SK-N-SH treated with all-trans-retinoic acid at 6 μM for 48 hours (cell line): ENCODE data around the gene GRK4.

Experiments used
- ATAC-seq: fragments of 200-7000 bp; cut with Tn5 transposase; 3 replicates; pipeline ENCODE4 v1.9.1; 2020; ENCODE audit warnings: mild to moderate bottlenecking, moderate library complexity
- ARNTL ChIP-seq: fragments of 450-650 bp; formaldehyde crosslinking; IDR thresholded peaks from 2 replicates; pipeline ENCODE4 v1.5.0; 2020; ENCODE audit warnings: low read depth, mild to moderate bottlenecking, moderate library complexity, borderline replicate concordance
- BACH2 ChIP-seq: fragments of 250-450 bp; sonication (Bioruptor Pico); IDR thresholded peaks from 2 replicates; pipeline ENCODE4 v1.9.0; 2021; ENCODE audit warnings: mild to moderate bottlenecking, borderline replicate concordance
- CSDC2 ChIP-seq: fragments of 250-450 bp; sonication (Bioruptor Pico); IDR thresholded peaks from 2 replicates; pipeline ENCODE4 v1.5.0; 2020; ENCODE audit warnings: mild to moderate bottlenecking, moderate library complexity
- ESRRG ChIP-seq: fragments of 250-450 bp; sonication (Bioruptor Pico); IDR thresholded peaks from 2 replicates; pipeline ENCODE4 v1.6.1; 2021; ENCODE audit warnings: mild to moderate bottlenecking
- GLIS3 ChIP-seq: fragments of 250-450 bp; sonication (Bioruptor Pico); IDR thresholded peaks from 2 replicates; pipeline ENCODE4 v1.5.0; 2020; ENCODE audit warnings: mild to moderate bottlenecking, moderate library complexity
- ISL1 ChIP-seq: fragments of 250-450 bp; sonication (Bioruptor Pico); IDR thresholded peaks from 2 replicates; pipeline ENCODE4 v2.1.2; 2022; ENCODE audit warnings: mild to moderate bottlenecking, moderate library complexity
- OSR1 ChIP-seq: fragments of 250-450 bp; sonication (Bioruptor Pico); IDR thresholded peaks from 2 replicates; pipeline ENCODE4 v1.8.0; 2022; ENCODE audit warnings: moderate library complexity, mild to moderate bottlenecking, inconsistent platforms
- PPARA ChIP-seq: fragments of 250-450 bp; sonication (Bioruptor Pico); IDR thresholded peaks from 2 replicates; pipeline ENCODE4 v1.5.0; 2020; ENCODE audit warnings: mild to moderate bottlenecking, borderline replicate concordance
- RARB ChIP-seq: fragments of 250-450 bp; sonication (Bioruptor Pico); IDR thresholded peaks from 2 replicates; pipeline ENCODE4 v1.8.0; 2021; ENCODE audit warnings: mild to moderate bottlenecking, moderate library complexity
- SNAI2 ChIP-seq: fragments of 250-450 bp; sonication (Bioruptor Pico); IDR thresholded peaks from 2 replicates; pipeline ENCODE4 v1.5.0; 2020; ENCODE audit warnings: mild to moderate bottlenecking, moderate library complexity
- TCF4 ChIP-seq: fragments of 250-450 bp; sonication (Bioruptor Pico); IDR thresholded peaks from 2 replicates; pipeline ENCODE4 v1.8.0; 2021; ENCODE audit warnings: mild to moderate bottlenecking, moderate library complexity, borderline replicate concordance
- TOX ChIP-seq: fragments of 250-450 bp; sonication (Bioruptor Pico); IDR thresholded peaks from 2 replicates; pipeline ENCODE4 v1.8.0; 2021; ENCODE audit warnings: mild to moderate bottlenecking, moderate library complexity, borderline replicate concordance
- ZC3H10 ChIP-seq: fragments of 250-450 bp; sonication (Bioruptor Pico); IDR thresholded peaks from 2 replicates; pipeline ENCODE4 v1.5.1; 2021; ENCODE audit warnings: mild to moderate bottlenecking, moderate library complexity
- ZFP3 ChIP-seq: fragments of 250-450 bp; sonication (Bioruptor Pico); IDR thresholded peaks from 2 replicates; pipeline ENCODE4 v1.5.0; 2020; ENCODE audit warnings: mild to moderate bottlenecking, moderate library complexity
- ZFP30 ChIP-seq: fragments of 450-650 bp; formaldehyde crosslinking; IDR thresholded peaks from 2 replicates; pipeline ENCODE4 v1.5.0; 2022; ENCODE audit warnings: mild to moderate bottlenecking, moderate library complexity
- ZNF70 ChIP-seq: fragments of 450-650 bp; formaldehyde crosslinking; IDR thresholded peaks from 2 replicates; pipeline ENCODE4 v1.5.0; 2020; ENCODE audit warnings: mild to moderate bottlenecking, moderate library complexity
- ZNF8 ChIP-seq: fragments of 450-650 bp; formaldehyde crosslinking; IDR thresholded peaks from 2 replicates; pipeline ENCODE4 v1.5.0; 2020; ENCODE audit warnings: mild to moderate bottlenecking, moderate library complexity
- TF ChIP-seq, protein P1 (sequence below): fragments of 250-450 bp; sonication (Bioruptor Pico); IDR thresholded peaks from 2 replicates; pipeline ENCODE4 v1.5.1; 2020; ENCODE audit warnings: low read depth, mild to moderate bottlenecking, moderate library complexity
- TF ChIP-seq, protein P2 (sequence below): fragments of 250-450 bp; sonication (Bioruptor Pico); IDR thresholded peaks from 2 replicates; pipeline ENCODE4 v1.8.0; 2020; ENCODE audit warnings: mild to moderate bottlenecking, moderate library complexity, borderline replicate concordance
- TF ChIP-seq, protein P3 (sequence below): fragments of 250-450 bp; sonication (Bioruptor Pico); IDR thresholded peaks from 2 replicates; pipeline ENCODE4 v1.8.0; 2021; ENCODE audit warnings: low read depth, mild to moderate bottlenecking, moderate library complexity, borderline replicate concordance
- TF ChIP-seq, protein P4 (sequence below): fragments of 250-450 bp; sonication (Bioruptor Pico); IDR thresholded peaks from 2 replicates; pipeline ENCODE4 v1.5.1; 2021; ENCODE audit warnings: mild to moderate bottlenecking, moderate library complexity

GRK4 gene

DNA sequence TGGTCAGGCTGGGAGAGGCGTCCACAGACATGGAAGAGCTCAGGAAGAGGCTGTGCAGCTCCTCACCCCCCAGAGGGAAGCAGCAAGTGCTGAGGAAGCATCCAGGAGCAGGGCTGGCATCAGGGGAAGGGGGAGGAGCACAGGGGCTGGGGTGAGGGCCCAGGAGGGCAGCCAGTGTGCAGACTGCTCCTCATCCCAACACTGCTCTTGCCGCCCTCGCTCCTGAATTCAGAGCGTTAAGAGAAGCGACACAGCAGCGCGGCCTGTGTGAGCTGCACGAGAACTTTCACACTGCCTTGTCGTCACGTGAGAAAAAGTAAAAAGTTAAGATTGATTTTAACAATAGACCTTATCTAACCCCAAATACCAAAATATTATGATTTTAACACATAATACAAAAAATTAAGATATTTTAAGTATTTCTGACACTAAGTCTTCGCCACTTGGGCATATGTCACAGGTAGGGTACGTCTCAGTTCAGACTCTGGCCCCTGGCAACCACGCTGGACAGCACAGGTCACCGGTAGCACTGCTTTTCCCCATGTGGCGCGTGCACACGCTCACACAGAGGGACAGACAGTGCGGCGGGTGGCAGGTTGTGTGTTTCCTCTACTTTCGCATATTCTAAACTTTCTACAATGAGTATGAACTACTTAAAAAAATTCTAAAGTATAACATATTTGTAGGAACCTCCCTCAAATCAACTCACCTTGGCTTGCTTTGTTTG is 19.8 kb upstream of the GRK4 start:
- peak; percentile 6 for ATAC-seq
- TF ChIP-seq CSDC2 (no peak), RARB (CRISPR knock-in tag) (no peak), OSR1 (CRISPR knock-in tag) (no peak), ARNTL (CRISPR knock-in tag) (no peak), ZC3H10 (no peak), ISL1 (no peak), SNAI2 (CRISPR knock-in tag) (no peak), ZFP3 (CRISPR knock-in tag) (no peak)
- TF ChIP-seq, protein P1, sequence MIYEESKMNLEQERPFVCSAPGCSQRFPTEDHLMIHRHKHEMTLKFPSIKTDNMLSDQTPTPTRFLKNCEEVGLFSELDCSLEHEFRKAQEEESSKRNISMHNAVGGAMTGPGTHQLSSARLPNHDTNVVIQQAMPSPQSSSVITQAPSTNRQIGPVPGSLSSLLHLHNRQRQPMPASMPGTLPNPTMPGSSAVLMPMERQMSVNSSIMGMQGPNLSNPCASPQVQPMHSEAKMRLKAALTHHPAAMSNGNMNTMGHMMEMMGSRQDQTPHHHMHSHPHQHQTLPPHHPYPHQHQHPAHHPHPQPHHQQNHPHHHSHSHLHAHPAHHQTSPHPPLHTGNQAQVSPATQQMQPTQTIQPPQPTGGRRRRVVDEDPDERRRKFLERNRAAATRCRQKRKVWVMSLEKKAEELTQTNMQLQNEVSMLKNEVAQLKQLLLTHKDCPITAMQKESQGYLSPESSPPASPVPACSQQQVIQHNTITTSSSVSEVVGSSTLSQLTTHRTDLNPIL (CRISPR knock-in tag), result no peak
- TF ChIP-seq, protein P2, sequence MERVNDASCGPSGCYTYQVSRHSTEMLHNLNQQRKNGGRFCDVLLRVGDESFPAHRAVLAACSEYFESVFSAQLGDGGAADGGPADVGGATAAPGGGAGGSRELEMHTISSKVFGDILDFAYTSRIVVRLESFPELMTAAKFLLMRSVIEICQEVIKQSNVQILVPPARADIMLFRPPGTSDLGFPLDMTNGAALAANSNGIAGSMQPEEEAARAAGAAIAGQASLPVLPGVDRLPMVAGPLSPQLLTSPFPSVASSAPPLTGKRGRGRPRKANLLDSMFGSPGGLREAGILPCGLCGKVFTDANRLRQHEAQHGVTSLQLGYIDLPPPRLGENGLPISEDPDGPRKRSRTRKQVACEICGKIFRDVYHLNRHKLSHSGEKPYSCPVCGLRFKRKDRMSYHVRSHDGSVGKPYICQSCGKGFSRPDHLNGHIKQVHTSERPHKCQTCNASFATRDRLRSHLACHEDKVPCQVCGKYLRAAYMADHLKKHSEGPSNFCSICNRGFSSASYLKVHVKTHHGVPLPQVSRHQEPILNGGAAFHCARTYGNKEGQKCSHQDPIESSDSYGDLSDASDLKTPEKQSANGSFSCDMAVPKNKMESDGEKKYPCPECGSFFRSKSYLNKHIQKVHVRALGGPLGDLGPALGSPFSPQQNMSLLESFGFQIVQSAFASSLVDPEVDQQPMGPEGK (CRISPR knock-in tag), result no peak
- TF ChIP-seq, protein P3, sequence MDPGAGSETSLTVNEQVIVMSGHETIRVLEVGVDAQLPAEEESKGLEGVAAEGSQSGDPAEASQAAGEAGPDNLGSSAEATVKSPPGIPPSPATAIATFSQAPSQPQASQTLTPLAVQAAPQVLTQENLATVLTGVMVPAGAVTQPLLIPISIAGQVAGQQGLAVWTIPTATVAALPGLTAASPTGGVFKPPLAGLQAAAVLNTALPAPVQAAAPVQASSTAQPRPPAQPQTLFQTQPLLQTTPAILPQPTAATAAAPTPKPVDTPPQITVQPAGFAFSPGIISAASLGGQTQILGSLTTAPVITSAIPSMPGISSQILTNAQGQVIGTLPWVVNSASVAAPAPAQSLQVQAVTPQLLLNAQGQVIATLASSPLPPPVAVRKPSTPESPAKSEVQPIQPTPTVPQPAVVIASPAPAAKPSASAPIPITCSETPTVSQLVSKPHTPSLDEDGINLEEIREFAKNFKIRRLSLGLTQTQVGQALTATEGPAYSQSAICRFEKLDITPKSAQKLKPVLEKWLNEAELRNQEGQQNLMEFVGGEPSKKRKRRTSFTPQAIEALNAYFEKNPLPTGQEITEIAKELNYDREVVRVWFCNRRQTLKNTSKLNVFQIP (CRISPR knock-in tag), result no peak

DNA sequence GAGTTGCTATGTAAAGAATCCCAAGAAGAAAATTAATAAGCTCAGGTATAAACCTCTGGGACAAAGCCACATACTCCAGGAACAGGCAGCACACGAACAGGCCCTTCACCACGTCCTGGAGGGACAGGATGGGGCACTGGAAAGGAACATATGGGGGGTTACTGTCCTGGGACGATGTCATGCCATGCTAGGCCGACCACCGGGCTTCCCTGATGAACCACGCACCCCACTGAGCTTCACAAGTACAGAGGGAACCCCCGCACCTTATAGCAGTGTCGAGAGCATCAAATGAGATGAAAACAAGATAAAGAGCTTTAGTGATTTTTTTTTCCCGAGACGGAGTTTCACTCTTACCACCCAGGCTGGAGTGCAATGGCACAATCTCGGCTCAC is 19.3 kb upstream of the GRK4 start:
- ATAC-seq, result no peak
- TF ChIP-seq SNAI2 (CRISPR knock-in tag), result no peak
- TF ChIP-seq, protein P1 (CRISPR knock-in tag), result no peak
- no peak for TF ChIP-seq PPARA (CRISPR knock-in tag)
- TF ChIP-seq ZC3H10, result no peak
- no peak for TF ChIP-seq ZFP30 (CRISPR knock-in tag)
- TF ChIP-seq ZFP3 (CRISPR knock-in tag), result no peak
- TF ChIP-seq ZNF8, result no peak
- no peak for TF ChIP-seq GLIS3 (CRISPR knock-in tag)
- TF ChIP-seq ISL1, result no peak
- no peak for TF ChIP-seq ARNTL (CRISPR knock-in tag)
- no peak for TF ChIP-seq ESRRG (CRISPR knock-in tag)
- TF ChIP-seq ZNF70, result no peak
- TF ChIP-seq TOX, result no peak
- no peak for TF ChIP-seq CSDC2
- TF ChIP-seq, protein P4, sequence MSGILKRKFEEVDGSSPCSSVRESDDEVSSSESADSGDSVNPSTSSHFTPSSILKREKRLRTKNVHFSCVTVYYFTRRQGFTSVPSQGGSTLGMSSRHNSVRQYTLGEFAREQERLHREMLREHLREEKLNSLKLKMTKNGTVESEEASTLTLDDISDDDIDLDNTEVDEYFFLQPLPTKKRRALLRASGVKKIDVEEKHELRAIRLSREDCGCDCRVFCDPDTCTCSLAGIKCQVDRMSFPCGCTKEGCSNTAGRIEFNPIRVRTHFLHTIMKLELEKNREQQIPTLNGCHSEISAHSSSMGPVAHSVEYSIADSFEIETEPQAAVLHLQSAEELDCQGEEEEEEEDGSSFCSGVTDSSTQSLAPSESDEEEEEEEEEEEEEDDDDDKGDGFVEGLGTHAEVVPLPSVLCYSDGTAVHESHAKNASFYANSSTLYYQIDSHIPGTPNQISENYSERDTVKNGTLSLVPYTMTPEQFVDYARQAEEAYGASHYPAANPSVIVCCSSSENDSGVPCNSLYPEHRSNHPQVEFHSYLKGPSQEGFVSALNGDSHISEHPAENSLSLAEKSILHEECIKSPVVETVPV (CRISPR knock-in tag), result no peak
- TF ChIP-seq TCF4 (CRISPR knock-in tag), result no peak
- TF ChIP-seq OSR1 (CRISPR knock-in tag), result no peak

DNA sequence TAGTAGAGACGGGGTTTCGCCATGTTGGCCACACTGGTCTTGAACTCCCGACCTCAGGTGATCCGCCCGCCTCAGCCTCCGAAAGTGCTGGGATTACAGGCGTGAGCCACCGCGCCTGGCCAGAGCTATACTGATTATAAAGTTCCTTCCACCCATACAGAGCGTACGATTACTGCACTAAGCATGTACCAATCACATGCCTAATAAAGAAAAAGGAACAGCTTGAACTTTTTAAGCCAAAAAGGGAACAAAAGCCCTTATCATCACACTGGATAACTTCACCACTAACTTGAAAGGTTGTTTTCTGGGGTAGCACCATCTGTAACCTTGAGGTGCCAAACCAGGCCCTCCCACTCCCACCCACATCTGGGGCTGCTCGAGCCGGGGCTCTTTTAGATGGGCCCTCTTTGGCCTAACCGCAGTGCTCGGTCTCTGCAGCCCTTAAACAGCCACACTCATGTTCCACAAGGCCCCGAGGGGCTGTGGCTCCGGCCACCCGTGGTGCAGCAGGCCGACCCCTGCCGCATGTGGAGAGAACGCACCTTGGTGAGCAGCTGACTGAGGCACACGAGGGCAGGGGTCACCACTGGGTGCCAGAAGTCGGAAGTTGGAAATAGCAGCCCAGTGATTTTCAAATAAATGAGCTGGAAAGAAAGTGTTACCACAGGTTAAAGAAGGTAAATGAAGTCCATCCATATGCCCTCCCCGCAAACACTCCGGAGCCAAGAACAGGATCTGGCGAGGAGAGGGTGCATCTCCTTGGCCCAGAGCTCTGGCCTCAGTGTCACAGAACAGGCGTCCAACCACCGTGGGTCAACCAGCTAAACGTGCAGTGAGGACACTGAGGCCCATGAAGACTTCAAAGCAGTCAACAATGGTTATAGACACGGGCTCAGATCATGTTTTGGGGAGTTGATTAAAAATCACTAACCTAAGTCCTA is 18.5 kb upstream of the GRK4 start:
- ATAC-seq, result no peak
- TF ChIP-seq BACH2 (no peak), SNAI2 (CRISPR knock-in tag) (no peak), ARNTL (CRISPR knock-in tag) (no peak), PPARA (CRISPR knock-in tag) (no peak), OSR1 (CRISPR knock-in tag) (no peak), ESRRG (CRISPR knock-in tag) (no peak)
- TF ChIP-seq, protein P3 (CRISPR knock-in tag), result no peak
- TF ChIP-seq, protein P1 (CRISPR knock-in tag), result no peak
- TF ChIP-seq, protein P2 (CRISPR knock-in tag), result no peak
